Stimulated activated CD8-positive, alpha-beta memory T cell treated with anti-CD3 and anti-CD28 coated beads, Interleukin-4, amount 100 ng/mL, for 48 hours (primary cell): ENCODE measurements around the gene MMS19.

Experiments
- DNase-seq: peaks from one replicate; pipeline ENCODE4 v3.0.0-alpha.2; 2020

The MMS19 gene

GRCh38 chr10:97412891-97413304, 85.3 kb downstream of the MMS19 start:
- DNase-seq = peak; percentile 79

GRCh38 chr10:97411406-97411805, 86.8 kb downstream of the MMS19 start:
- no peak for DNase-seq

GRCh38 chr10:97408496-97408992, 89.7 kb downstream of the MMS19 start:
- no peak for DNase-seq
